ENCODE results near the gene ADM5. TPM values are rescaled to one million over a fixed set of nuclear protein-coding genes. Genes with fewer than 3 reads are reported as not detected.

The ADM5 gene
- total RNA-seq, 1 experiment from 2014 or later = 13.5 TPM

DNA sequence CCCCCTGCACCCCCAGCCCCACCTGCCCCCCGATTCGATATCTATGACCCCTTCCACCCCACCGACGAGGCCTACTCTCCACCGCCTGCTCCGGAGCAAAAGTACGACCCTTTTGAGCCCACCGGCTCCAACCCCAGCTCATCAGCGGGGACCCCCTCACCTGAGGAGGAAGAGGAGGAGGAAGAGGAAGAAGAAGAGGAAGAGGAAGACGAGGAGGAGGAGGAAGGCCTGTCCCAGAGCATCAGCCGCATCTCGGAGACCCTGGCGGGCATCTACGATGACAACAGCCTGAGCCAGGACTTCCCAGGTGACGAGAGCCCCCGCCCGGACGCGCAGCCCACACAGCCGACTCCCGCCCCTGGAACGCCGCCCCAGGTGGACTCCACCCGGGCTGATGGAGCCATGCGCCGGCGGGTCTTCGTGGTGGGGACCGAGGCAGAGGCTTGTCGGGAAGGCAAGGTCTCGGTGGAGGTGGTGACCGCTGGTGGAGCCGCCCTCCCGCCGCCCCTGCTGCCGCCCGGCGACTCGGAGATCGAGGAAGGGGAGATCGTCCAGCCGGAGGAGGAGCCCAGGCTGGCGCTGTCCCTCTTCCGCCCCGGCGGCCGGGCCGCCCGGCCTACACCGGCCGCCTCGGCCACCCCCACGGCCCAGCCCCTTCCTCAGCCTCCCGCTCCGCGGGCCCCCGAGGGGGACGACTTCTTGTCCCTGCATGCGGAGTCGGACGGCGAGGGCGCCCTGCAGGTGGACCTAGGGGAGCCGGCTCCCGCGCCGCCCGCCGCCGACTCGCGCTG is 38.2 kb upstream of the ADM5 start:
- H2BK15ac ChIP-seq (ENCODE audit: low read depth, low read length) = no peak overlapping the region
- H4K91ac ChIP-seq (ENCODE audit: insufficient read length, low read depth, low read length) = no peak overlapping the region
- H3K27ac Mint-ChIP-seq = peak overlapping the region in 1 of 3 experiments; percentile 27; a peak in 1 of 7 replicates
- no peaks in the 10 kb centered on the region for H3K79me1 ChIP-seq (ENCODE audit: insufficient read depth, low read depth, low read length, poor library complexity, severe bottlenecking)
- no peak overlapping the region for H3K14ac ChIP-seq (ENCODE audit: insufficient read depth, low read length)
- peaks cover 2% of the 10 kb centered on the region for H3K23me2 ChIP-seq (ENCODE audit: insufficient read length, low read depth, low read length, poor library complexity, severe bottlenecking)
- H4K5ac ChIP-seq (ENCODE audit: insufficient read length, low read depth, low read length) = no peak overlapping the region
- H2AFZ ChIP-seq (ENCODE audit: low read length) = no peak overlapping the region
- no peaks in the 10 kb centered on the region for H3K27me3 ChIP-seq (ENCODE audit: insufficient read depth, low read length)
- H2BK12ac ChIP-seq (ENCODE audit: insufficient read length, low read depth, low read length) = no peak overlapping the region
- peaks cover 27 to 76% (median 68%) of the 10 kb centered on the region in 3 experiments for H3K36me3 Mint-ChIP-seq (ENCODE audit: insufficient read depth in 1 of 3, low read depth in 3 of 3)
- H3K4me1 ChIP-seq (ENCODE audit: insufficient read depth, low read length) = no peaks in the 10 kb centered on the region
- H3K27me3 Mint-ChIP-seq (ENCODE audit: low read depth) = no peaks in the 10 kb centered on the region
- no peak overlapping the region for H3K18ac ChIP-seq (ENCODE audit: insufficient read length, low read depth, low read length)
- no peak overlapping the region for H3K9ac ChIP-seq (ENCODE audit: extremely low read depth, insufficient read length, low read length)
- no peak overlapping the region for H3K4me3 Mint-ChIP-seq
- no CpG with 5 or more reads among the region's 72 CpGs for WGBS (ENCODE audit: extremely low coverage, insufficient read length, low lambda C conversion rate)
- no peak overlapping the region for H2BK5ac ChIP-seq (ENCODE audit: insufficient read length, low read length)
- H3K27ac ChIP-seq (ENCODE audit: insufficient read length, low read depth, low read length) = no peak overlapping the region
- TF ChIP-seq, protein P1, sequence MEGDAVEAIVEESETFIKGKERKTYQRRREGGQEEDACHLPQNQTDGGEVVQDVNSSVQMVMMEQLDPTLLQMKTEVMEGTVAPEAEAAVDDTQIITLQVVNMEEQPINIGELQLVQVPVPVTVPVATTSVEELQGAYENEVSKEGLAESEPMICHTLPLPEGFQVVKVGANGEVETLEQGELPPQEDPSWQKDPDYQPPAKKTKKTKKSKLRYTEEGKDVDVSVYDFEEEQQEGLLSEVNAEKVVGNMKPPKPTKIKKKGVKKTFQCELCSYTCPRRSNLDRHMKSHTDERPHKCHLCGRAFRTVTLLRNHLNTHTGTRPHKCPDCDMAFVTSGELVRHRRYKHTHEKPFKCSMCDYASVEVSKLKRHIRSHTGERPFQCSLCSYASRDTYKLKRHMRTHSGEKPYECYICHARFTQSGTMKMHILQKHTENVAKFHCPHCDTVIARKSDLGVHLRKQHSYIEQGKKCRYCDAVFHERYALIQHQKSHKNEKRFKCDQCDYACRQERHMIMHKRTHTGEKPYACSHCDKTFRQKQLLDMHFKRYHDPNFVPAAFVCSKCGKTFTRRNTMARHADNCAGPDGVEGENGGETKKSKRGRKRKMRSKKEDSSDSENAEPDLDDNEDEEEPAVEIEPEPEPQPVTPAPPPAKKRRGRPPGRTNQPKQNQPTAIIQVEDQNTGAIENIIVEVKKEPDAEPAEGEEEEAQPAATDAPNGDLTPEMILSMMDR (conservative IDR thresholded peaks at IDR 0.05) = no peak
- H2AK5ac ChIP-seq (ENCODE audit: insufficient read length, low read length) = no peak overlapping the region
- no peak overlapping the region for H2BK20ac ChIP-seq (ENCODE audit: low read depth, low read length, poor library complexity, severe bottlenecking)
- peaks cover 4 to 6% of the 10 kb centered on the region in 2 experiments; a peak in 3 of 4 replicates for H3K4me1 Mint-ChIP-seq
- H3K4me2 ChIP-seq (ENCODE audit: insufficient read depth, insufficient read length, low read length) = no peak overlapping the region
- H3T11ph ChIP-seq (ENCODE audit: low read length) = no peak overlapping the region
- H2BK120ac ChIP-seq (ENCODE audit: low read depth, low read length, poor library complexity, severe bottlenecking) = no peak overlapping the region
- H3K79me2 ChIP-seq (ENCODE audit: insufficient read depth, low read length) = no peaks in the 10 kb centered on the region
- H3K4ac ChIP-seq (ENCODE audit: low read depth, low read length) = no peak overlapping the region
- H3K56ac ChIP-seq (ENCODE audit: insufficient read length, low read depth, low read length) = no peak overlapping the region
- H3K9me3 Mint-ChIP-seq = no peaks in the 10 kb centered on the region; a peak in 1 of 5 replicates
- no peak overlapping the region for H3K23ac ChIP-seq (ENCODE audit: insufficient read length, low read depth, low read length)
- H4K8ac ChIP-seq (replicated peaks; ENCODE audit: insufficient read length, low read depth, low read length) = no peak overlapping the region
- DNase-seq = no peak
- H3K9me3 ChIP-seq (ENCODE audit: control insufficient read depth, low read depth, low read length) = no peaks in the 10 kb centered on the region
- H4K20me1 ChIP-seq (ENCODE audit: control insufficient read depth, insufficient read depth, insufficient read length) = no peaks in the 10 kb centered on the region

Data from H9 (cell line).